Brain pericyte (primary cell): ENCODE results near the gene PRPS2.

ENCODE experiments used
- DNase-seq: peaks from one replicate; pipeline ENCODE4 v3.0.0-alpha.2; 2012; ENCODE audit warnings: low read depth, low spot score

The PRPS2 gene

GRCh38 chrX:12791257-12792228, at the start of gene PRPS2:
PRPS2 (plus strand) TSS chrX:12791412; CDS start chrX:12791498, 86 bp downstream.
- no peak for DNase-seq

DNA sequence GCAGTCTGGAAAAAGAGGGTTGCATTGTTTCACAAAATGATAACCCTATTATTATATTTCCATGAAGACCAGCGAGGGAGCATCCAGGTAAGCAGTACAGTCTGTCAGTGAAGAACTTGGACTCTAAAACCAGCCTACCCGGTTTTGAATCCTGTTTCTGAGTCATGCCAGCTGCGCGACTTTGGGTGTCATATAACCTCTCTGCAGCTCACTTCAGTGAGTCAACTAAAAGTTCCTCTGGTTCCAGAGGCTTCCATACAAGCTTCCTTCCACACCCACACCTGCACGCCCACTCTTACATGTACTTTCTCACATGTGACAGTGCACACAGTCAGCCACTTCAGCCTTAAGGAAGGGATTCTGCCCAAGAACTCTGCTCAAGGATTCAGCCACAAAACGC, 49.8 kb upstream of the PRPS2 start:
- DNase-seq, result no peak

DNA sequence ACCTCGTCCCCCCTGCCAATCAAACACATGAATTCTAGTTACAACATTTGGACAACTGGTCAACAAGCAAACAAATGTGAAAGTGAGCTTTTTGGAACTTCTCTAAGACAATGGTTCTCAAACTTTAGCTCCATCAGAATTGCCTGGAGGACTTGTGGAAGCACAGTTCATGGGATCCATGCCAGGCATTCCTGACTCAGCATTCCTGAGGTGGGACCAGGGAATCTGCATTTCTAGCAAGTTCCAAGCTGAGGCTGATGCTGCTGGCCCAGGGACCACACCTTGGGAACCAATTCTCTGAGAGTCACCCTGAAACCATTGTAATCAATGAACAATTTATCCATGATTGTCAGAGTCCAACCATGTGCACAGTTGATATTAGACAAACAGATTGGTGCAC, 43.8 kb upstream of the PRPS2 start:
- no peak for DNase-seq

- no peak for DNase-seq
These were observed 39.3 kb upstream of the PRPS2 start for GRCh38 chrX:12751887-12752286.

GRCh38 chrX:12753366-12753765, 37.8 kb upstream of the PRPS2 start:
- no peak for DNase-seq

DNA sequence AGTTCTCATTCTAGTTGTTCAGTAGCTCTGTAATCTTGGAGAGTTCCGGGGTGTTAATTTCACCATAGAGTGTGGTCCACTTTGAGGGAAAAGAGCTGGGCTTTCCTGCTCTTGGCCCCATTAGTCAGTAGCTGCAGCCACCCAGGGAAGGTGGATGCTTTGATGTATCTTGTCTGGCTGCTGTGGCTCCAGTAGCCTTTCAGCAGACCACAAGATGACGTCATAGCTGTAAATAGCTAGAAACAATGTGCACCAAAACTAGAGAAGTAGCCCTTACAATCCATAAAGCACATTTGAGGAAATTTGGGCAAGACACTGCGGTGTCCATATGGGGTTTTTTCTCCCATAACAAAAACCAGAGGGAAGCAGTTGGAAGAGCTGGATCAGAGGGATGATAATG, 32.9 kb upstream of the PRPS2 start:
- no peak for DNase-seq

- no peak for DNase-seq
These were observed 23.4 kb upstream of the PRPS2 start for GRCh38 chrX:12767856-12768255.

DNA sequence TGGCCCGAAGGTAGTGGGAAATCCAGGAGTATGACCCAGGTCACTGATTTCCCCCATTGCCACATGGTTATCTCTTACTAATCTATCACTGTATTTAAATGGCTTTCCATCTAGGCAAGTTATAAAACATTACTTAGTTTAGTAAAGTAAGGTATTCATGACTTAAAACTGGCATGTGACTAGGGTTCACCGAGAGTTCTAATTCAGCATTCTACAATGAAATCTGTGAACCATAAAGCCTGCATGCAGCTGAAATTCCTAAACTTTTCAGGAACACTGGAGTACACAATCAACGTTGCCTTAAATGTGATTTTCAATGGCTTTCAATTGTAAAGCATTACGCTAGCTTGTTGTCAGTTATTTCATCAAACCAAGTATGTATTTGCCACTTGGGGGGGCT, 22.7 kb upstream of the PRPS2 start:
- DNase-seq, result no peak

GRCh38 chrX:12770440-12770839, 20.8 kb upstream of the PRPS2 start:
- DNase-seq, result no peak

DNA sequence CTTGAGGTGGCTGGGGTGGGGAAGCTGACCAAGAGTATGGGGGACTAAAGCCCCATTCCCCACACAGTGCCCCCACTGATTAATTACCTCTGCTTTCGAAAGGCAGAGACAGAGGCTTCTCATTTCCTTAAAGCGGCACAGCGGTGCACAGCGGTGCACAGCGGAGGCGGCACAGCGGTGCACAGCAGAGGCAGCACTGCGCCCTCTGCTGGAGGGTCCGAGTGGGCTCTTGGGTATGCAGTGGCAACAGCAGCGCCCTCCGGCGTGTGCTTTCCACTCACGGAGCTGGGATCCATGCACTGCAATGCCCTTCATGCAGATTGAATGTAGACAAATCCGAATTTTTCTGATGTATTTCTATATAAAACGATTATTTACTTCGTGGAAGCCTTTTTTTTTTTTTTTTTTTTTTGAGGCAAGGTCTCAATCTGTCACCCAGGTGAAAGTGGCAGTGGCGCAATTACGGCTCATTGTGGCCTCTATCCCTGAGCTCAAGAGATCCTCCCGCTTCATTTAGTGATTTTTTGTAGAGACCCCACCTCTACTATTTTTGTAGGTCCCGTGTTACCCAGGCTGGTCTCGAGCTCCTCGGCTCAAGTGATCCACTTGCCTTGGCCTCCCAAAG, 19.7 kb upstream of the PRPS2 start:
- DNase-seq, result no peak

DNA sequence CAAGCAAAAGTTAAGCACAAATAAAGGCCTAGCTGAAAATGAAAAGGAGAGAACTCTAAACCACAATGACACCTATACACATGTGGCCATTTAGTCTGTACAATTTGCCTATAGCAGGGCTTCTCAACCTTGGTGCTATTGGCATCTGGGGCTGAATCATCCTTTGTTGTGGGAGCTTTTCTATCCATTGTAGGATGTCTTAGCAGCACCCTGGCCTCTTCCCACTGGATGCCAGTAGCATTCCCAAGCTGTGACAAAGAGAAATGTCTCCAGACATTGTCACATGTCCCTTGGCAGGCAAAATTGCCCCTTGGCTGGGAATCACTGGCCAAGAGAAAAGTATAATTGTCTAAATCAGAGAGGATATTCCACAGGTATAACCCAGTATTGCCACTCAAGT, 13.5 kb upstream of the PRPS2 start:
- no peak for DNase-seq

DNA sequence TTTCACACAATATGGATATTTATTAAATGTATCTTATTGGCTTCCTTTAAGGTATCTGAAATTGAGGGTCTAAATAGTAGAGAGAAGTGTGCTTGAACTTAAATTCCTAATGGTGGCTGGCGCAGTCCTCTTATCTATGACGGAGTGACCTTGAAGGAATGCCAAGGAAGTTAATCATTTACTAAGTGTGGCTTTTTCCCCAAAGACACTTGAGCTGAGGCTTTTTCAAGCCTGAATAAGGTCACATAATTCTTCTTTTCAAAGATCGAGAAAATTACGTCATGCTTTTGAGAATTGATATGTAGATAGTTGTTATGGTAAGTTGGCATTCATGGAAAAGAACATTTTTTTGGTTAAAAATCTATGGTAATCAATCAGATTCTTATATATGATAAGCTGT, 11.7 kb upstream of the PRPS2 start:
- no peak for DNase-seq

DNA sequence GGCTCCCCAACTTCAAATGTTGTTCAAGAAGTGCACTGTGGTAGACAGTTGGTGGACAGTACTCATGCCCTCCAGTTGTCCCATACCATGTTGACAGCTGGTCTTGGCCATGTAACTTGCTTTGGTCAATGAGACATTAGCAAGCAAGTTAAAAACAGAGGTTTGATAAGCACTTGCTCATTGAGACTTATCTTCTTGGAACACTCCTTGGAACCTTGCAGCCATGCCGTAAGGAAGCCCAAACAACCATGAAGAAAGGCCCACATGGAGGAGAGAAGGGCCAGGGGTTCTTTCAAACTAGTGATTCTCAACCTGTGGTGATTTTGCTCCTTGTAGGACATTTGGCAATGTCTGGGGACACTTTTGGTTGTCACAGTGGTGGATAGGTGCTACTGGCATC, 2.6 kb upstream of the PRPS2 start:
- no peak for DNase-seq

- no peak for DNase-seq
These were observed 1.2 kb upstream of the PRPS2 start for GRCh38 chrX:12789976-12790375.

GRCh38 chrX:12790885-12791256, 341 bp upstream of the PRPS2 start:
- no peak for DNase-seq

DNA sequence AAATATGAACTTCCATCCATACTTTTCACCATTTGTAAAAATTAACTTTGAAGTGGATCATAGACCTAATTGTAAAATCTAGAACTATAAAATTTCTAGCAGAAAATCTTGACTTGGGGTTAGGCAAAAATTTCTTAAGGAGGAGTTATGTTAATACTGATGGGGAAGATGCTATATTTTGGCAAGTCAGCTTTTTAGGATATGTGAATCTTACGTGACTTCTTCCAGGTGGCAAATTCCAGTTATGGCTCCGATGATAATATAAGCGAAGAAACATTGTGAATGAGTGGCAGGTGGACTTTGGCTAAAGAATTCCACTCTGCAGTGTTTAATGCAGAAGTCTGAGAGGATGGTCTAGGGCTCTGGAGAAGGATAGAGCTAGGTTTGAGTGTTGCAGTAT, 1.5 kb downstream of the PRPS2 start:
- DNase-seq, result no peak

GRCh38 chrX:12794654-12795053, 3.4 kb downstream of the PRPS2 start:
- DNase-seq, result no peak

- DNase-seq, result no peak
These were observed 7.4 kb downstream of the PRPS2 start for GRCh38 chrX:12798601-12799000.

DNA sequence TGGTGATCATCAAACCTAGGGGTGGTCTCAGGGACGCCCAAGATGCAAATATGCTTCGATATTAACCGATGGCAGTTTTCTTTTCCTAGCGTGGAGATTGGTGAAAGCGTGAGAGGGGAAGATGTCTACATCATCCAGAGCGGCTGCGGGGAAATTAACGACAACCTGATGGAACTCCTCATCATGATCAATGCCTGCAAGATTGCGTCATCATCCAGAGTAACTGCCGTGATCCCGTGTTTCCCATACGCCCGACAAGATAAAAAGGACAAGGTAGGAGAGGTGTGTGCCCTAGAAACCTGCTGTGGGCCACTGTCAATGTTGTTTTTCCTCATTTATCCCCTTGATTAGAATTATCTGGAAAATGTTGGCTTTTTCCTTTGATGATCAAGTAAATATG, 7.9 kb downstream of the PRPS2 start:
- DNase-seq, result no peak

GRCh38 chrX:12802741-12803140, 11.5 kb downstream of the PRPS2 start:
- DNase-seq, result no peak

- DNase-seq, result no peak
These were observed 13.4 kb downstream of the PRPS2 start for GRCh38 chrX:12804655-12805054.

GRCh38 chrX:12805333-12805732, 14.1 kb downstream of the PRPS2 start:
- DNase-seq, result no peak

- no peak for DNase-seq
These were observed 20.4 kb downstream of the PRPS2 start for GRCh38 chrX:12811658-12812057.
